NB4 (cell line): ENCODE data around the gene SERPINB12.

Source experiments
- DNase-seq: peaks from one replicate; pipeline ENCODE4 v3.0.0; 2010; ENCODE audit warnings: low read depth
- H3K4me3 ChIP-seq: one replicate; pipeline ENCODE4 v1.5.1; 2011; ENCODE audit warnings: mild to moderate bottlenecking, low read depth, low read length, moderate library complexity
- MAX ChIP-seq: IDR thresholded peaks from 2 replicates; pipeline ENCODE4 v1.6.1; 2011; ENCODE audit warnings: low read depth, low read length
- MYC ChIP-seq: IDR thresholded peaks from 2 replicates; pipeline ENCODE4 v1.6.1; 2011; ENCODE audit warnings: low read depth, low read length
- POLR2A ChIP-seq: IDR thresholded peaks from 2 replicates; pipeline ENCODE4 v1.6.1; 2011; ENCODE audit warnings: mild to moderate bottlenecking; ENCODE audit not compliant: insufficient read length; ENCODE audit errors: extremely low read depth
- TF ChIP-seq, protein P1 (sequence below): IDR thresholded peaks from one replicate; pipeline ENCODE4 v1.5.1; 2012; ENCODE audit warnings: low read depth, low read length

The SERPINB12 gene

GRCh38 chr18:63542069-63542468, at the start of gene SERPINB12:
Gene SERPINB12, plus strand, starts transcription at chr18:63542369. Its CDS starts 13,791 bp downstream, at chr18:63556160.
- DNase-seq, result no peak
- TF ChIP-seq MYC (no peak), POLR2A (no peak), MAX (no peak)
- TF ChIP-seq, protein P1, sequence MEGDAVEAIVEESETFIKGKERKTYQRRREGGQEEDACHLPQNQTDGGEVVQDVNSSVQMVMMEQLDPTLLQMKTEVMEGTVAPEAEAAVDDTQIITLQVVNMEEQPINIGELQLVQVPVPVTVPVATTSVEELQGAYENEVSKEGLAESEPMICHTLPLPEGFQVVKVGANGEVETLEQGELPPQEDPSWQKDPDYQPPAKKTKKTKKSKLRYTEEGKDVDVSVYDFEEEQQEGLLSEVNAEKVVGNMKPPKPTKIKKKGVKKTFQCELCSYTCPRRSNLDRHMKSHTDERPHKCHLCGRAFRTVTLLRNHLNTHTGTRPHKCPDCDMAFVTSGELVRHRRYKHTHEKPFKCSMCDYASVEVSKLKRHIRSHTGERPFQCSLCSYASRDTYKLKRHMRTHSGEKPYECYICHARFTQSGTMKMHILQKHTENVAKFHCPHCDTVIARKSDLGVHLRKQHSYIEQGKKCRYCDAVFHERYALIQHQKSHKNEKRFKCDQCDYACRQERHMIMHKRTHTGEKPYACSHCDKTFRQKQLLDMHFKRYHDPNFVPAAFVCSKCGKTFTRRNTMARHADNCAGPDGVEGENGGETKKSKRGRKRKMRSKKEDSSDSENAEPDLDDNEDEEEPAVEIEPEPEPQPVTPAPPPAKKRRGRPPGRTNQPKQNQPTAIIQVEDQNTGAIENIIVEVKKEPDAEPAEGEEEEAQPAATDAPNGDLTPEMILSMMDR, result no peak
- H3K4me3 ChIP-seq, result no peak within 1 kb of the TSS

DNA sequence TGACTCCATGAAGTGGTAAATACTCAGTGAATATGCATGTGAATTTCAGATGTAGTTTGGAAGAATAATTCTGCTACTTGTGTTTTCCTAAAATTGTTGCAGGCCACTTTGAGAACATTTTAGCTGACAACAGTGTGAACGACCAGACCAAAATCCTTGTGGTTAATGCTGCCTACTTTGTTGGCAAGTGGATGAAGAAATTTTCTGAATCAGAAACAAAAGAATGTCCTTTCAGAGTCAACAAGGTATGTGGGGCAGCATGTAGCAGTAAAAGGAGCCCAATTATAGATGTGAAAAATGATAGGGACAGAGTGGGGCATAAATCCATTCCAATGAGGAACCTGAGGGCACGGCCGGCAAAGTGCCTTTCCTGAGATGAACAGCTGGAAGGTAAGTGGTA, 49.3 kb upstream of the SERPINB12 start:
- TF ChIP-seq POLR2A, result no peak
- TF ChIP-seq MYC, result no peak
- TF ChIP-seq, protein P1, result no peak
- TF ChIP-seq MAX, result no peak
- H3K4me3 ChIP-seq, result no peak overlapping the region
- DNase-seq, result no peak

DNA sequence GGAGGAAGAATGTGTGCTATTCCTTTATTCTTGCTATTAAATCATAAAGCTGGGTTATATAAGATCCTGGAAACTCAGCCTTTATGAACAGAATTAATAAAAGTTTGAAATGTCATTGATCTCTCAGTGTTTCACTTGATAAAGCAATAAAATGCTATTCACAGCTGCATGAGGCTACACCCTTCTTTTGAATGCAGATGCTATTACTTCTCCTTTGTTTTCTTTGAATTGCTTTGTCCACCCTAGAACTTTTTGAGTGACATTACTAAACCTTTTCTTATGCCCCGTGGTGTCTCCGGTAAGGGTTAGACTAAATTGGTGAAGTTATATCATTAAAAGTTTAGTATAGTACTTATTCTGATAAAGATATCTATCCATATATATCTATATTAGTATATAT, 46.5 kb upstream of the SERPINB12 start:
- H3K4me3 ChIP-seq, result no peak overlapping the region
- DNase-seq, result no peak

GRCh38 chr18:63505566-63506335, 36.4 kb upstream of the SERPINB12 start:
- DNase-seq, result peak; percentile 53
- TF ChIP-seq, protein P1, result peak; percentile 71
- TF ChIP-seq MAX (no peak), POLR2A (no peak), MYC (no peak)
- no peak overlapping the region for H3K4me3 ChIP-seq

More for the DNA sequence above, 46.5 kb upstream of the SERPINB12 start:
- TF ChIP-seq MAX, result no peak
- TF ChIP-seq, protein P1, result no peak
- no peak for TF ChIP-seq MYC
- no peak for TF ChIP-seq POLR2A

DNA sequence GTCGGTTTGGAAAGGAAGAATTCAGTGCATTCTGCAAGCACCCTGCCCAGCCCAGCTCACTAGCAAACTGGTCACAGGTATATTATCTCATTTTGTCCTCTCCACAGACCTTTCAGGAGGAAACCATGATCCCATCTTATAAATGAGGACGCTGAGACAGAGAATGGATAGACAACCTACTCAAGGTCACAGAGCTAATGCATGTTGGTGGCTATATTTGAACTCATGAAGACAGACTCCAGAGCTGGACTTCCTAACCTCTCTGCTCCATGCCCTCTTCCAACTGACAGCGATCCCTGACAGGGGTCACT, 35.9 kb upstream of the SERPINB12 start:
- DNase-seq, result no peak

More for the DNA sequence above, 35.9 kb upstream of the SERPINB12 start:
- TF ChIP-seq POLR2A, result no peak
- no peak for TF ChIP-seq MAX
- TF ChIP-seq MYC, result no peak
- TF ChIP-seq, protein P1, result no peak
- no peak overlapping the region for H3K4me3 ChIP-seq
